ENCODE measurements around the gene MEA1. TPM values are rescaled to one million over a fixed set of nuclear protein-coding genes. Genes with fewer than 3 reads are reported as not detected.
"Not testable (repeated sequence)": the region's sequence is repeated elsewhere in the genome, so short reads cannot be mapped to it uniquely, and the experiment has no call there.

Gene MEA1
- 134 and 144 TPM in 2 replicates for total RNA-seq (2014; rRNA removed; shearing (Covaris generic))

- DNase-seq (ENCODE audit: low spot score), result peak; percentile 99
Observed at GRCh38 chr6:43013843-43014433, at the start of gene MEA1, which contains the start of gene KLHDC3. Gene MEA1, minus strand, starts transcription at chr6:43013946. Its CDS starts 133 bp downstream, at chr6:43013813. Gene KLHDC3, plus strand, starts transcription at chr6:43014249. Its CDS starts 2,944 bp downstream, at chr6:43017193.

GRCh38 chr6:43062818-43063217 is 49.1 kb upstream of the MEA1 start:
- no peak for DNase-seq (ENCODE audit: low spot score)

DNA sequence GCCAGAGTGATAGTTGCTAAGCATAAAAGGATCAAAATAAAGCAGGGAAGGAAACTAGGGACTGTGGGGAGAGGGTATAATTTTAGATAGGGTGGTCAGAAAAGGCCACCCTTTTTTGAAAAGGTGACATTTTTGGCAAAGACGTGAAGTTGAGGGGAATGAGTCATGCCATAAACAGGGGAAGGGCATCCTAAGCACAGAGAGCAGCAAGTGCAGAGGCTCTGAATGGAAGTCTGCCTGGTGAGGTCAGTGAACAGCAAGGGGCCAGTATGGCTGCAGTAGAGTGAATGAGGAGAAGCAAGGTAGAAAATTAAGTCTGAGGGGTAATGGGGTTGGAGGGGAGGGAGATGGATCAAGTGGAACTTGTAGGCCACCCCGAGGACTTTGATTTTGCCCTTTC is 48.1 kb upstream of the MEA1 start:
- peak; percentile 54 for DNase-seq (ENCODE audit: low spot score)

DNA sequence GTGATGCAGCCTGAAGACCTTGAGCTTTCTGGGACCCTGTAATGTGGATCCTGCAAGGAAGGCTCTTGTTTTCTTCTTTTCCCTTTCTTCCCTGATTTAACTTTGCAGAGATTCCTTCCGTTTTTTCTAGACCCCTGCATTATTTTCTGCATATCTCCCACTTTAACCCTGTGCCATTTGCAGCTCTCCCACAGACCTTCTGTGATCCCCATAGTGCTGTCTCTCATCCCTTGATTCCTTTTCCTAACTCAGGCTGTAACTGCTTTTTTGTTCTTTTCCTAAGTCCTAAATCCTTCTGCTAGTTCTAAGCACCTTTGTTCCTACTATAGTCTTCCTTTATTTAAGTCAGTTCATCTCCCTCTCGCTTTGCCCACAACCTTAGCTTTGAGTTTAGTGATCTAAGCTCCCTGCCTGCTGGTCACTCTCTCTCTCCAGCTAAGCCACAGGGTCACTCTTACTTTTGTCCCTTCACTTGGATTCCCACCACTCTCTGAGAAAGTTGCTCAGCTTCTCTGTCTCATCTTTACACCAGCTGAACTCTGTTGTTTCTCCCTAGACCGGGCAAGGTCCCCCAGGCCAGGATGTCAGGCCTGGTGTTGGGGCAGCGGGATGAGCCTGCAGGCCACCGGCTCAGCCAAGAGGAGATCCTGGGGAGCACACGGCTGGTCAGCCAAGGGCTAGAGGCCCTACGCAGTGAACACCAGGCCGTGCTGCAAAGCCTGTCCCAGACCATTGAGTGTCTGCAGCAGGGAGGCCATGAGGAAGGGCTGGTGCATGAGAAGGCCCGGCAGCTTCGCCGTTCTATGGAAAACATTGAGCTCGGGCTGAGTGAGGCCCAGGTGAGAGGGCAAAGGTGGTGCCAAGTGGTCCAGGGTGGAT is 47.2 kb upstream of the MEA1 start:
- no peak for DNase-seq (ENCODE audit: low spot score)

- peak; percentile 18 for DNase-seq (ENCODE audit: low spot score)
Observed at GRCh38 chr6:43060034-43060754, 46.4 kb upstream of the MEA1 start.

DNA sequence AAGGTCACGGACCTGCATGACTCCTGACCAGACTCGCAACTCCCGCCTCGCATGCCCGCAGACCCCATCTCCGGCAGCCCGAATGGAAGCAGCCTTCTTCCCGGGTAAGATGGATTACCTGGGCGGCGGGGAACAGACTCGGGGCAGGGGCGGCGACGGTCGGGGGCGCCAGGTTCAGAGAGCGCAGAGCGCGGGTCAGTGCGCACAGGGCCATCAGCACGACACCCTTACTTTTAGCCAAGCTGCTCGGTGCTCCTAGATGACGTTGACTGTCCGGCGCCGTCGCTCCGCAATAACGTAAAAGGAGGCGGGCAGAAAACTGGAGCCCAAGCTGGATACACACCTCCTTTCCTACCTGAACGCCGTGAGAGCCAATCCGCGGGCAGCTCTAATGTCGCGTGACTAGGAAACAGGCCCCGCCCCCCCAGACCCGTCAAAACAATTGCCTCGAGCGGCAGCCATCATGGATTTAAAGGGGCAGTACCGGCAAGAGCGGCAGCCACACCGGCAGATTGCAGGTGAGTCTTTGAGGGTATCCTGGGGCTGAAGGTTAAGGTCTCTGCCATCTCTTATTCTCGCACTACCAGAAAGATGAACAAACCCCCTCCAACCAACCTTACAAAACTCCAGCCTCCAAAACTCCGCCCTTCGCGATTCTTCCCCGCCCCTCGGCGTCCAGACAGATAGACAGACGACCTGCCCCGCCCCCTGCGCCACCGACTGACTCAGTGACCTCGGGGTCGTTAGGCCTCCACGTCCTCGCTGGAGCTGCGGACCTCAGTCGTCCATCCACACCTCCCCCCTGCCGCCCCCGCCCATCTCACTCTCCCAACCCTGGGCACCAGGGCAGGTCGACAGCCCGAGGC is 45.7 kb upstream of the MEA1 start, which contains the start of the genes KLC4 and MRPL2:
KLC4 (plus strand) TSS at position 464 of the 866 bp plus-strand sequence. CDS start 1,705 bp downstream, outside the sequence.
MRPL2 (minus strand) TSS at position 267 of the 866 bp plus-strand sequence; CDS start at position 214, 53 bp downstream.
- DNase-seq (ENCODE audit: low spot score), result peak; percentile 97

DNA sequence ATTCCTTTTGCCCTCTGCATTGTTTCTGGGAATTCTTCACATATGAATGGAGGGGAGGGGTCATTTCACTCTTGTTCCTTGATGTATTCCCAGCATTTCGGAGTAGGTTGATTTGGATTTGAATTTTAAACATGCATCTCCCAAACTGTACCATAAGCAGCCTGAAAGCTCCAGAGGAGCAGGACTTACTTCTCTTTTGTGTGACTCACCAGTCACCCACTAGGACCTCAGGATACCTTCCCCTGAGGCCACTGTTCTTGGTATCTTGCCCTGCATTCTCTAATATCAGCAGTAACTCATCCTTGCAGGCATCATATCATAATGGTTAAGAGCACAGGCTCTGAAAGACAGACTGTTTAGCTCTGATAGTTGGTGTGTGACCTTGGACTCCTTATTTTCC is 44.8 kb upstream of the MEA1 start:
- peak; percentile 7 for DNase-seq (ENCODE audit: low spot score)

DNA sequence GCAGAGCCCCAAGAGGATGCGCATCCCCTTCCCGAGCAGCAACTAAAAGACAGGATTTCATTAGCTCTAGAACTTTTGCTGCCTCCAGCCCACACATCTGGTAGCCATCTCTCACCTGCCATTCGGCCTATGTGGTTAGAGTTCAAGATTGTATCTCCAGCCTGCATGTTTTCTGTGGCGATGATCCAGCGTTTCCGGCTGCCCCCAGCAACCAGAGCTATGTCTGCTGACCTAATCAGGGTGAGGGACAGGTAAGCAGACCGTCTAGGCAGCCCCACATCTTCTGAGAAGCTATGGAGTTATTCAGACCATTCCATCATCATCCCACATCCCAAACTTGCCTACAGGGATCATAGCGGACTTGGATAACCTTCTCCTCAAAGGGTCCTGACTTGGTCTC is 42.2 kb upstream of the MEA1 start:
- DNase-seq (ENCODE audit: low spot score), result no peak

DNA sequence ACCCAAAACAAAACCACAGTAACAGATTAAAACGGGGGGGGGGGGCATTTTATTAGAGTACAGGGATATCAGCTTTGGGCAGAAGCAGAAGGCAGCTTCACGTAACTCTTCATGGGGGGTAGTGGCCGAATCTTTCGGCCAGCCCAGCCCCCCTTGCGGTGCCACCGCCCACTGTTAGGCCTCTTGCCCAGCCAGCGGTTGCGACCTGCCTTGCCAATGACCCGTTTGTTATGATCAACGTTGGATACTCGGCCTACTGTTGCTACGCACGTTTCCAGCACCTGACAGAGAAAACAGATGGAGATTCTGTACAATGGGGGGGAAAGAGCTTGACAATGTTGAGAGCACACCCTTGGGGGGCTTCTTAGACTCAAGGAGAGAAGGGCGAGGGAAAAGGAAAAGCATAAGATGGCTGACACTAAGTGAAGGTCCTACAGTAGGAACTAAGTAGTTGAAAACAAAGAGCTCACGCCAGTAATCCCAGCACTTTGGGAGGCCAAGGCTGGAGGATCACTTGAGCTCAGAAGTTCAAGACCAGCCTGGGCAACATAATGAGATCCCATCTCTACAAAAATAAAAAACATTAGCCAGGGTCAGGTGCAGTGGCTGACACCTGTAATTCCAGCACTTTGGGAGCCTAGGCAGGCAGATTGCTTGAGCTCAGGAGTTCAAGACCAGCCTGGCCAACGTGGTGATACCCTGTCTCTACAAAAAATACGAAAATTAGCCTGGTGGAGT is 40.6 kb upstream of the MEA1 start:
- DNase-seq (ENCODE audit: low spot score), result no peak

DNA sequence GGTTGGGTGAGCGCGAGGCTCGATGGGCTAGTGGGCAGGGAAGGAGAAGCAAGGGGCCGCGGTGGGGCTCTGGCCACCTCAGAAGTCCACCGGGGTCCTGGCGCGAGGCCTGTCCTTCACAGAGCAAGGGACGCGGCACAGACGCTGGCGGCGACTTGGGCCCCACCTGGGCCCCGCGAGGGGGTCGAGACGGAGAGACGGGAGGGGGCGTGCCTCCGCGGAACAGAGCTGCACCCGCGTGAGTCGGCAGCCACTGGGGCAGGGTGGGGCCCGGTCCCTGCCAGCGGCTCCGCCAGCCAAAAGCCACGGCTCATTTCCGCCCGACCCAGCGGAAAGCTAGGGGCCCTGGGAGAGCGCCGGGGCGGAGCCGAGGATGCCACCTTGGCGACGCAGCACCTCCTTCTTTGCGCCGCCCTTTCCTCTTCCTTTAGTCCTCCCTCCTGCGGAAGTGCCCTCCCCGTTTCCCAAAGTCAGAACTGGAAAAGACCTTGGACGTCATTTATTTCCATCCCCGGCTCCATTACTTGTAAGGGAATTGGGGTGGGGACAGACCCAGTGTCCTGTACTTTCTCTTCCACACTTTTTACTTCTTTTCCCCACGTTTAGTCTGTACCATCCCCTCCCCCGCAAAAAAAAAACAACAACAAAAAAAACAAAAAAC is 39.9 kb upstream of the MEA1 start, which contains the start of gene CUL7:
CUL7 (minus strand) TSS at position 307 of the 661 bp plus-strand sequence. CDS start 1,063 bp downstream, outside the sequence.
- peak; percentile 94 for DNase-seq (ENCODE audit: low spot score)

- peak; percentile 13 for DNase-seq (ENCODE audit: low spot score)
Observed at GRCh38 chr6:43052842-43053544, 39.2 kb upstream of the MEA1 start.

- no peak for DNase-seq (ENCODE audit: low spot score)
Observed at GRCh38 chr6:43052225-43052841, 38.6 kb upstream of the MEA1 start.

DNA sequence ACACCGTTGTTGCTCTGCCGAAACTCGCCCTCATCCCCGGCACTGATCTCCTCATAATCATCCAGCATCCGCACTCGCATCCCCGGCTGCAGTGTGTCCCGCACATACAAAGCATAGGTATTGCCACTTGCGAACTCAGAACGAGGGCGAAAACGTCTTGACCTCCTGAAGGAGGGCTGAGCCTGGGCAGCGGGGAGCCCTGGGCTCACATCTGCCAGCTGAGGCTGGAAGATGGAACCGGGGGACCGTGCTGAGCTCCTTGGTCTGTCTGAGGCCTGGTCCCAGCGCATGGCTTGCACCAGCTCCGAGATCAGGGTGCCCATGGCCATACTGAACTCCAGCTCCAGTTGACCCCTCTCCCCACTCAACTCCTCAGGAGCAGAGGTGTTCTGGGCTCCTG is 37.2 kb upstream of the MEA1 start:
- DNase-seq (ENCODE audit: low spot score), result no peak

GRCh38 chr6:43047998-43048397 is 34.3 kb upstream of the MEA1 start:
- DNase-seq (ENCODE audit: low spot score), result no peak

- no peak for DNase-seq (ENCODE audit: low spot score)
Observed at GRCh38 chr6:43045371-43045930, 31.7 kb upstream of the MEA1 start.

GRCh38 chr6:43043310-43043709 is 29.6 kb upstream of the MEA1 start:
- no peak for DNase-seq (ENCODE audit: low spot score)

- DNase-seq (ENCODE audit: low spot score), result not testable (repeated sequence)
Observed at GRCh38 chr6:43041475-43041874, 27.7 kb upstream of the MEA1 start.

GRCh38 chr6:43040542-43041257 is 27.0 kb upstream of the MEA1 start:
- DNase-seq (ENCODE audit: low spot score), result no peak

Data from A172 (cell line).